ENCODE measurements around the gene OPN1SW. TPM values are rescaled to one million over a fixed set of nuclear protein-coding genes. Genes with fewer than 3 reads are reported as not detected.

The OPN1SW gene
- total RNA-seq, 1 donor from 2014 or later = not detected

DNA sequence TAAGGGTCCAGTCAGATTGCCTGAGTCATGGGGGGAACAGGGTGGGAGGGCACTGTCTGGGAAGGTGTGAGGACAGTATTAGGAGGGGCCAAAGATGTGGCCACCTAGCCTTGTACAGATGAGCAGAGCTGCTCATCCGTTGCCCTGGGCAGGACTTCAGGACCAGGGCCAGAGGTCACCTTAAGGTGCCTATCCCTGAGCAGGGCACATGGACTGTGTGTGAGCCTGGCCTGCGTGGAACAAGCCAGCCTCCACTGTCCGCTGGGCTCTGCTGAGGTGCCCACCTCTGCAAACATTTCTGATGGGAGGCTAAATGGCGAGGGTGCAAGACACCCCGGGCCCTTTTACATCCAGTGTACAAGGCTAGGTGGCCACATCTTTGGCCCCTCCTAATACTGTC, 3.4 kb upstream of the OPN1SW start:
- intact Hi-C loops (cut with DNase I) = no loop called here
- Histone ChIP-seq H3K36me3 (peaks cover 0 to 8% of the 10 kb centered on the region in 2 donors), H3K9me3 (peaks cover 4 to 12% of the 10 kb centered on the region in 2 donors), H3K27ac (no peak overlapping the region), H3K4me1 (peaks cover 0 to 18% of the 10 kb centered on the region in 2 donors), H3K4me3 (no peak overlapping the region), H3K27me3 (no peaks in the 10 kb centered on the region)
- DNase-seq (ENCODE audit: low spot score in 2 of 2) = no peak
- TF ChIP-seq, protein P1, sequence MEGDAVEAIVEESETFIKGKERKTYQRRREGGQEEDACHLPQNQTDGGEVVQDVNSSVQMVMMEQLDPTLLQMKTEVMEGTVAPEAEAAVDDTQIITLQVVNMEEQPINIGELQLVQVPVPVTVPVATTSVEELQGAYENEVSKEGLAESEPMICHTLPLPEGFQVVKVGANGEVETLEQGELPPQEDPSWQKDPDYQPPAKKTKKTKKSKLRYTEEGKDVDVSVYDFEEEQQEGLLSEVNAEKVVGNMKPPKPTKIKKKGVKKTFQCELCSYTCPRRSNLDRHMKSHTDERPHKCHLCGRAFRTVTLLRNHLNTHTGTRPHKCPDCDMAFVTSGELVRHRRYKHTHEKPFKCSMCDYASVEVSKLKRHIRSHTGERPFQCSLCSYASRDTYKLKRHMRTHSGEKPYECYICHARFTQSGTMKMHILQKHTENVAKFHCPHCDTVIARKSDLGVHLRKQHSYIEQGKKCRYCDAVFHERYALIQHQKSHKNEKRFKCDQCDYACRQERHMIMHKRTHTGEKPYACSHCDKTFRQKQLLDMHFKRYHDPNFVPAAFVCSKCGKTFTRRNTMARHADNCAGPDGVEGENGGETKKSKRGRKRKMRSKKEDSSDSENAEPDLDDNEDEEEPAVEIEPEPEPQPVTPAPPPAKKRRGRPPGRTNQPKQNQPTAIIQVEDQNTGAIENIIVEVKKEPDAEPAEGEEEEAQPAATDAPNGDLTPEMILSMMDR (IDR thresholded peaks at IDR 0.05) = no peak

DNA sequence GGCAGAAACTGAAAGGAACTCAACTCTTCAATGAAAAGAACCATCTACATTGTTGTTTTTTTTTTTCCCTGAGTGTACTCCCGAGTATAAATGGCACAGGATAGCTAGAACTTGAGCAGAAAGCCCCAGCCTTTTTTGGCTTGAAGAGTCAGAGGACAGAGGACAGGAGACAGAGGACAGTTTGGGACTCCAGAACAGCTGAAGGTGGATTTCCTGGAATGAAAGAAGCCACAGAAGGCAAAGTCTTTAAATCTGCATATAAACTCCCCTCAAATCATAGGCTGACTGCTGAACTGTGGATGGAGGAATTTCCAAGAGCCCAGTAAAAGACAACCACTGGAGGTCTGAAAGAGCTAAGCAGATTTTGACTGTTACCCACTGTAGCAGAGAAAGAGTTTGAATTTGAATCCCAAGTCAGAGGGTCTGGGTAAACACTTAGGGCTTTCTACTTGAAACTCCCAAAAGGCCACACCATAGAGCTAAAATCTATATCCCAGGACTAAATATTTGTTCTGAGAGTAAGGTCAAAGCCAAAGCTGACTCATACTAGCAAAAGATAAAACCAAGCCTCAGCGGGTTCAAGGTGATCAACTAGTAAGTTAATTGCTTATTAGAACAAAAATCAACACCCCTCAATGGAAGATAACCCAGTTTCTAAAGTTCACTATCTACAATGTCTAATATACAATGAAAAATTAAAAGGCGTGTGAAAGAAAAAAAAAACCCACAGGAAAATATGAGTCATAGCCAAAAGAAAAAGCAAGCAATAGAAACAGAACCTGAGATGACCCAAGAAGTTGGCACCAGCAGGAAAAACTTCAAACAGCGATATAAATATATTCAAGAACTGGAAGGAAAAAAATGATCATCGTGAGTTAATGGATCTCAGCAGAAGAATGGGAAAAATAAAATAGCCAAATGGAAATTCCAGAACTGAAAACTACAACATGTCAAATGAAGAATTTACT, 1.8 kb upstream of the OPN1SW start:
- Histone ChIP-seq H3K4me1 (peaks cover 0 to 8% of the 10 kb centered on the region in 2 donors), H3K4me3 (no peak overlapping the region), H3K27ac (peak overlapping the region; percentile 31 to 58), H3K9me3 (peaks cover 4 to 12% of the 10 kb centered on the region in 2 donors), H3K27me3 (no peaks in the 10 kb centered on the region), H3K36me3 (peaks cover 6 to 9% of the 10 kb centered on the region in 2 donors)
- TF ChIP-seq, protein P1 (IDR thresholded peaks at IDR 0.05) = no peak
- no peak for DNase-seq (ENCODE audit: low spot score in 2 of 2)
- intact Hi-C loops (cut with DNase I) = loop anchor here (1.0 to 2.0 kb wide), 2 partner anchors 10 to 39 kb away; partner anchors contain the start of gene CALU

- intact Hi-C loops (cut with DNase I) = no loop called here
- H3K27me3 ChIP-seq = no peaks in the 10 kb centered on the region
- peaks cover 18 to 31% of the 10 kb centered on the region in 2 donors for H3K36me3 ChIP-seq
- H3K4me3 ChIP-seq = no peak overlapping the region
- peaks cover 4 to 12% of the 10 kb centered on the region in 2 donors for H3K9me3 ChIP-seq
- TF ChIP-seq, protein P1 (IDR thresholded peaks at IDR 0.05) = no peak
- H3K27ac ChIP-seq = no peak overlapping the region
- no peaks in the 10 kb centered on the region for H3K4me1 ChIP-seq
- DNase-seq (ENCODE audit: low spot score in 2 of 2) = no peak
Measured at GRCh38 chr7:128774921-128775320, 673 bp downstream of the OPN1SW start.

- TF ChIP-seq, protein P1 (IDR thresholded peaks at IDR 0.05) = no peak
Measured at GRCh38 chr7:128774029-128774689, 1.4 kb downstream of the OPN1SW start.

GRCh38 chr7:128773604-128774003, 2.0 kb downstream of the OPN1SW start:
- DNase-seq (ENCODE audit: low spot score in 2 of 2) = no peak
- no peaks in the 10 kb centered on the region for H3K4me1 ChIP-seq
- no peaks in the 10 kb centered on the region for H3K27me3 ChIP-seq
- TF ChIP-seq, protein P1 (IDR thresholded peaks at IDR 0.05) = no peak
- H3K27ac ChIP-seq = no peak overlapping the region
- H3K36me3 ChIP-seq = peaks cover 30 to 43% of the 10 kb centered on the region in 2 donors
- H3K9me3 ChIP-seq = peaks cover 3 to 9% of the 10 kb centered on the region in 2 donors
- intact Hi-C loops (cut with DNase I) = no loop called here
- no peak overlapping the region for H3K4me3 ChIP-seq

More at GRCh38 chr7:128774029-128774689, 1.4 kb downstream of the OPN1SW start:
- H3K27me3 ChIP-seq = no peaks in the 10 kb centered on the region
- H3K36me3 ChIP-seq = peaks cover 25 to 38% of the 10 kb centered on the region in 2 donors
- peaks cover 4 to 12% of the 10 kb centered on the region in 2 donors for H3K9me3 ChIP-seq
- H3K27ac ChIP-seq = no peak overlapping the region
- DNase-seq (ENCODE audit: low spot score in 2 of 2) = no peak
- H3K4me3 ChIP-seq = no peak overlapping the region
- no peaks in the 10 kb centered on the region for H3K4me1 ChIP-seq
- intact Hi-C loops (cut with DNase I) = no loop called here

Measured in ascending aorta (tissue), 2 donors.